ENCODE measurements around the gene ADAM19. TPM values are rescaled to one million over a fixed set of nuclear protein-coding genes. Genes with fewer than 3 reads are reported as not detected.
A peak's percentile ranks its signal among the peaks of the same experiment; 100 is the strongest.

Gene ADAM19
- total and polyA plus RNA-seq, 4 donors: 3.1 to 17.6 (median 12.9) TPM

GRCh38 chr5:157529002-157529401, 46.6 kb downstream of the ADAM19 start:
- Histone ChIP-seq H3K27ac (ENCODE audit: low read depth in 1 of 2, low read length in 1 of 2) (no peak overlapping the region), H3K9me3 (ENCODE audit: control insufficient read depth in 4 of 4, insufficient read depth in 3 of 4, low read length in 3 of 4) (no peaks in the 10 kb centered on the region), H3K4me1 (ENCODE audit: control insufficient read depth in 5 of 5, insufficient read depth in 5 of 5, low read length in 5 of 5) (peaks cover 0 to 12% (median 10%) of the 10 kb centered on the region in 5 donors), H3K36me3 (ENCODE audit: control insufficient read depth in 4 of 4, insufficient read depth in 4 of 4, low read length in 4 of 4) (peaks cover 0 to 2% (median 0%) of the 10 kb centered on the region in 4 donors), H3K9ac (ENCODE audit: insufficient read depth in 1 of 2, low read length in 2 of 2) (no peak overlapping the region), H3K27me3 (ENCODE audit: control insufficient read depth in 3 of 3, insufficient read depth in 3 of 3, low read length in 2 of 3) (no peaks in the 10 kb centered on the region), H3K4me3 (no peak overlapping the region)
- TF ChIP-seq, protein P1, sequence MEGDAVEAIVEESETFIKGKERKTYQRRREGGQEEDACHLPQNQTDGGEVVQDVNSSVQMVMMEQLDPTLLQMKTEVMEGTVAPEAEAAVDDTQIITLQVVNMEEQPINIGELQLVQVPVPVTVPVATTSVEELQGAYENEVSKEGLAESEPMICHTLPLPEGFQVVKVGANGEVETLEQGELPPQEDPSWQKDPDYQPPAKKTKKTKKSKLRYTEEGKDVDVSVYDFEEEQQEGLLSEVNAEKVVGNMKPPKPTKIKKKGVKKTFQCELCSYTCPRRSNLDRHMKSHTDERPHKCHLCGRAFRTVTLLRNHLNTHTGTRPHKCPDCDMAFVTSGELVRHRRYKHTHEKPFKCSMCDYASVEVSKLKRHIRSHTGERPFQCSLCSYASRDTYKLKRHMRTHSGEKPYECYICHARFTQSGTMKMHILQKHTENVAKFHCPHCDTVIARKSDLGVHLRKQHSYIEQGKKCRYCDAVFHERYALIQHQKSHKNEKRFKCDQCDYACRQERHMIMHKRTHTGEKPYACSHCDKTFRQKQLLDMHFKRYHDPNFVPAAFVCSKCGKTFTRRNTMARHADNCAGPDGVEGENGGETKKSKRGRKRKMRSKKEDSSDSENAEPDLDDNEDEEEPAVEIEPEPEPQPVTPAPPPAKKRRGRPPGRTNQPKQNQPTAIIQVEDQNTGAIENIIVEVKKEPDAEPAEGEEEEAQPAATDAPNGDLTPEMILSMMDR (IDR thresholded peaks at IDR 0.05; ENCODE audit: control extremely low read depth, extremely low read depth): no peak
- ATAC-seq (ENCODE audit: insufficient read depth, low FRiP score) (no peak), DNase-seq (no peak)
- 76 to 92% methylated on average over 1 of the region's 1 CpG for WGBS, 2 donors

GRCh38 chr5:157528036-157528632, 47.4 kb downstream of the ADAM19 start:
- 48 to 65% methylated on average over 9 of the region's 9 CpGs for WGBS, 2 donors
- Histone ChIP-seq H3K4me3 (no peak overlapping the region), H3K9ac (ENCODE audit: insufficient read depth in 1 of 2, low read length in 2 of 2) (no peak overlapping the region), H3K36me3 (ENCODE audit: control insufficient read depth in 4 of 4, insufficient read depth in 4 of 4, low read length in 4 of 4) (peaks cover 0 to 2% (median 0%) of the 10 kb centered on the region in 4 donors), H3K9me3 (ENCODE audit: control insufficient read depth in 4 of 4, insufficient read depth in 3 of 4, low read length in 3 of 4) (no peaks in the 10 kb centered on the region), H3K4me1 (ENCODE audit: control insufficient read depth in 5 of 5, insufficient read depth in 5 of 5, low read length in 5 of 5) (peaks cover 0 to 11% (median 10%) of the 10 kb centered on the region in 5 donors), H3K27ac (ENCODE audit: low read depth in 1 of 2, low read length in 1 of 2) (peak overlapping the region in 1 of 2 donors; percentile 46), H3K27me3 (ENCODE audit: control insufficient read depth in 3 of 3, insufficient read depth in 3 of 3, low read length in 2 of 3) (no peaks in the 10 kb centered on the region)
- no peak for ATAC-seq (ENCODE audit: insufficient read depth, low FRiP score)
- TF ChIP-seq, protein P1 (IDR thresholded peaks at IDR 0.05; ENCODE audit: control extremely low read depth, extremely low read depth): no peak
- DNase-seq: peak; percentile 15 to 58 (median 38)

- H3K27ac ChIP-seq (ENCODE audit: low read depth in 1 of 2, low read length in 1 of 2): no peak overlapping the region
- H3K9ac ChIP-seq (ENCODE audit: insufficient read depth in 1 of 2, low read length in 2 of 2): no peak overlapping the region
- TF ChIP-seq, protein P1 (IDR thresholded peaks at IDR 0.05; ENCODE audit: control extremely low read depth, extremely low read depth): no peak
- H3K4me3 ChIP-seq: no peak overlapping the region
- peaks cover 0 to 6% (median 0%) of the 10 kb centered on the region in 4 donors for H3K36me3 ChIP-seq (ENCODE audit: control insufficient read depth in 4 of 4, insufficient read depth in 4 of 4, low read length in 4 of 4)
- ATAC-seq (ENCODE audit: insufficient read depth, low FRiP score): no peak
- 90 to 92% methylated on average over 4 of the region's 4 CpGs for WGBS, 2 donors
- no peak for DNase-seq
- H3K4me1 ChIP-seq (ENCODE audit: control insufficient read depth in 5 of 5, insufficient read depth in 5 of 5, low read length in 5 of 5): peaks cover 0 to 15% (median 10%) of the 10 kb centered on the region in 5 donors
- H3K9me3 ChIP-seq (ENCODE audit: control insufficient read depth in 4 of 4, insufficient read depth in 3 of 4, low read length in 3 of 4): no peaks in the 10 kb centered on the region
- H3K27me3 ChIP-seq (ENCODE audit: control insufficient read depth in 3 of 3, insufficient read depth in 3 of 3, low read length in 2 of 3): no peaks in the 10 kb centered on the region
Observed at GRCh38 chr5:157524887-157525286, 50.7 kb downstream of the ADAM19 start.
